HepG2 (cell line): ENCODE results near the gene CHST13. TPM values are rescaled to one million over a fixed set of nuclear protein-coding genes. Genes with fewer than 3 reads are reported as not detected.

Experiments used
- ARID4A ChIP-seq: sonication (generic); formaldehyde crosslinking; IDR thresholded peaks from 2 replicates; pipeline ENCODE4 v1.5.0; 2020; ENCODE audit warnings: mild to moderate bottlenecking, missing genetic modification reagents, borderline replicate concordance
- BCLAF1 ChIP-seq: fragments of 450-650 bp; IDR thresholded peaks from 2 replicates; pipeline ENCODE4 v1.6.1; 2017; ENCODE audit warnings: mild to moderate bottlenecking
- FOXC1 ChIP-seq: sonication (generic); formaldehyde crosslinking; IDR thresholded peaks from 2 replicates; pipeline ENCODE4 v1.8.0; 2022; ENCODE audit warnings: mild to moderate bottlenecking, missing genetic modification reagents, borderline replicate concordance
- GZF1 ChIP-seq: sonication (generic); formaldehyde crosslinking; IDR thresholded peaks from 2 replicates; pipeline ENCODE4 v1.5.1; 2020; ENCODE audit warnings: mild to moderate bottlenecking, missing genetic modification reagents
- HNF4G ChIP-seq, 2 experiments: sonication (generic) in 1 of 2; formaldehyde crosslinking in 1 of 2; IDR thresholded peaks; 2 replicates each; pipeline versions ENCODE4 v1.4.0 to v1.6.1; 2011 to 2020; ENCODE audit warnings: borderline replicate concordance in 2 of 2, low read depth in 2 of 2, mild to moderate bottlenecking in 2 of 2, low read length in 1 of 2, missing genetic modification reagents in 1 of 2, moderate library complexity in 1 of 2
- MXD3 ChIP-seq: IDR thresholded peaks from 2 replicates; pipeline ENCODE4 v1.6.1; 2016; ENCODE audit warnings: mild to moderate bottlenecking, missing biosample characterization, missing genetic modification reagents
- NFATC3 ChIP-seq: sonication (generic); formaldehyde crosslinking; IDR thresholded peaks from 2 replicates; pipeline ENCODE4 v1.5.1; 2020; ENCODE audit warnings: mild to moderate bottlenecking, missing genetic modification reagents
- SPEN ChIP-seq: sonication (generic); formaldehyde crosslinking; IDR thresholded peaks from 2 replicates; pipeline ENCODE4 v1.5.1; 2020; ENCODE audit warnings: low read depth, mild to moderate bottlenecking, missing genetic modification reagents
- TFDP2 ChIP-seq: sonication (generic); formaldehyde crosslinking; IDR thresholded peaks from 2 replicates; pipeline ENCODE4 v1.4.0; 2020; ENCODE audit warnings: missing genetic modification reagents
- ZFY ChIP-seq: sonication (generic); formaldehyde crosslinking; IDR thresholded peaks from 2 replicates; pipeline ENCODE4 v1.4.0; 2020; ENCODE audit warnings: missing genetic modification reagents
- ZNF687 ChIP-seq: sonication (generic); formaldehyde crosslinking; IDR thresholded peaks from 2 replicates; pipeline ENCODE4 v1.5.1; 2020; ENCODE audit warnings: mild to moderate bottlenecking, missing genetic modification reagents, moderate library complexity
- ZNF691 ChIP-seq: sonication (generic); formaldehyde crosslinking; IDR thresholded peaks from 2 replicates; pipeline ENCODE4 v1.4.0; 2020; ENCODE audit warnings: missing genetic modification reagents, low read depth, mild to moderate bottlenecking, borderline replicate concordance
- ZSCAN30 ChIP-seq: sonication (generic); formaldehyde crosslinking; IDR thresholded peaks from 2 replicates; pipeline ENCODE4 v1.5.0; 2020; ENCODE audit warnings: mild to moderate bottlenecking, missing genetic modification reagents
- polyA plus RNA-seq, 8 experiments: library from polyadenylated mRNA; depleted of rRNA in 3 of 8; stranded (reverse) in 7 of 8; unstranded in 1 of 8; fragments of >200 nt; fragmentation: Illumina TruSeq in 4 of 8; extraction: Trizol in 4 of 8; gene quantifications; 2 replicates each; pipeline versions ENCODE4 v1.2.1 to v1.2.3, GENCODE V29; 2011 to 2016; ENCODE audit warnings: low read depth in 4 of 8, missing spikeins in 1 of 8, mixed read lengths in 1 of 8; ENCODE audit not compliant: insufficient read depth in 1 of 8
- total RNA-seq, 5 experiments: library from RNA; depleted of rRNA; stranded (reverse); fragments of >200 nt; fragmentation: Illumina TruSeq; extraction: Trizol; gene quantifications; 2 replicates each; pipeline ENCODE4 v1.2.3, GENCODE V29; 2016; ENCODE audit warnings: low read depth in 1 of 5

The CHST13 gene
- total and polyA plus RNA-seq, 2 of the 13 experiments (the other 11 are each of a cell fraction or from before 2014, with no cell fraction given) = 32.0 to 43.1 TPM

GRCh38 chr3:126487151-126487771, 36.7 kb upstream of the CHST13 start (continued):
- TF ChIP-seq ARID4A (CRISPR knock-in tag) (peak; percentile 31; the same call in 1 of the 2 replicates), GZF1 (0 out of 2 replicates have a peak, but pooled peaks have one; percentile 25), HNF4G (IDR thresholded peaks at IDR 0.05; ENCODE audit: borderline replicate concordance, low read depth, low read length) (0 out of 2 replicates have a peak, but pooled peaks have one; percentile 8), HNF4G (CRISPR knock-in tag; IDR thresholded peaks at IDR 0.05; ENCODE audit: borderline replicate concordance, low read depth) (no peak), ZNF691 (peak; percentile 78; the same call in 1 of the 2 replicates), BCLAF1 (no peak), ZSCAN30 (CRISPR knock-in tag) (no peak), MXD3 (CRISPR knock-in tag) (0 out of 2 replicates have a peak, but pooled peaks have one; percentile 51), SPEN (CRISPR knock-in tag) (peak; percentile 53; the same call in 1 of the 2 replicates), NFATC3 (CRISPR knock-in tag) (no peak), ZNF687 (CRISPR knock-in tag) (peak; percentile 78), FOXC1 (peak; percentile 53; the same call in 1 of the 2 replicates), TFDP2 (CRISPR knock-in tag) (0 out of 2 replicates have a peak, but pooled peaks have one; percentile 39), ZFY (0 out of 2 replicates have a peak, but pooled peaks have one; percentile 25)
